Activated T-cell treated with anti-CD3 and anti-CD28 coated beads, Interleukin-2, amount 50 U/mL, for 72 hours (primary cell): ENCODE results near the gene MRPL18. TPM values are rescaled to one million over a fixed set of nuclear protein-coding genes. Genes with fewer than 3 reads are reported as not detected.

Source experiments
- ATAC-seq, 2 donors: fragments of 150-1000 bp; cut with Tn5 transposase; replicated peaks in 1 of 2; 2 replicates each; pipeline ENCODE4 v1.10.0; 2021; ENCODE audit warnings: moderate library complexity in 2 of 2, mild to moderate bottlenecking in 1 of 2
- DNase-seq, 2 donors: peaks; one replicate each; pipeline ENCODE4 v3.0.0; 2021 to 2022; ENCODE audit warnings: mixed read lengths in 1 of 2
- H3K27ac Mint-ChIP-seq: one replicate; pipeline ENCODE4 v1.8.0; 2022; ENCODE audit warnings: mild to moderate bottlenecking, moderate library complexity, mixed read lengths
- H3K27me3 Mint-ChIP-seq: one replicate; pipeline ENCODE4 v1.8.0; 2022; ENCODE audit warnings: low read depth, mixed read lengths
- H3K36me3 Mint-ChIP-seq, 2 donors: one replicate each; pipeline ENCODE4 v1.8.0; 2022; ENCODE audit warnings: mixed read lengths in 2 of 2, mild to moderate bottlenecking in 1 of 2; ENCODE audit not compliant: insufficient read depth in 2 of 2
- H3K4me1 Mint-ChIP-seq: one replicate; pipeline ENCODE4 v1.8.0; 2022; ENCODE audit warnings: low read depth, mixed read lengths
- H3K4me3 Mint-ChIP-seq, 2 donors: one replicate each; pipeline ENCODE4 v1.8.0; 2022; ENCODE audit warnings: mild to moderate bottlenecking in 2 of 2, mixed read lengths in 2 of 2, moderate library complexity in 2 of 2
- H3K9me3 Mint-ChIP-seq, 2 donors: one replicate each; pipeline ENCODE4 v1.8.0; 2022; ENCODE audit warnings: mixed read lengths in 2 of 2
- total RNA-seq, 2 donors: library from RNA; stranded (reverse); gene quantifications; one replicate each; pipeline ENCODE4 v1.2.3, GENCODE V29; 2022

Gene MRPL18
- total RNA-seq, 2 donors from 2014 or later, result 58.5 to 60.5 TPM

DNA sequence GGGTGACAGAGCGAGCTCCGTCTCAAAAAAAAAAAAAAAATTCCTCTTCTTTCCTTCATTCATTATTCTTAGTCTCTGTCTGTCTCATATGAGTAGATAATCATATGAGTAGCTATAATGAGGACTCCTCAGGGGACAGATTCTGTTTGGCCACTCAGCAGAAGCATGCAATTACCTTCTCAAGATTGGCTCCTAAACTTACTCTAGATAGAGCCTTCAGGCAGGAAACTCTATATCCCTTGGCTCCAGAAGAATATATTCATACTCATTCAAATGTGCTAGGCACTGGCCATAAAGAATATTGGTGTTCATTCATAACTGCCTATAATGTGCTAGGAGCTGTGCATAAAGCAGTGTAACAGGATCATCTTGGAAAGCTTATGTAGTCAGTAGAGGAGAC lies 30.6 kb upstream of the MRPL18 start:
- Mint-ChIP-seq H3K4me3 (peak overlapping the region; percentile 35 to 36), H3K27me3 (no peaks in the 10 kb centered on the region), H3K36me3 (peaks cover 9 to 33% of the 10 kb centered on the region in 2 donors), H3K4me1 (peaks cover 53% of the 10 kb centered on the region), H3K27ac (peak overlapping the region; percentile 3), H3K9me3 (no peaks in the 10 kb centered on the region)
- ATAC-seq, result no peak
- no peak for DNase-seq

DNA sequence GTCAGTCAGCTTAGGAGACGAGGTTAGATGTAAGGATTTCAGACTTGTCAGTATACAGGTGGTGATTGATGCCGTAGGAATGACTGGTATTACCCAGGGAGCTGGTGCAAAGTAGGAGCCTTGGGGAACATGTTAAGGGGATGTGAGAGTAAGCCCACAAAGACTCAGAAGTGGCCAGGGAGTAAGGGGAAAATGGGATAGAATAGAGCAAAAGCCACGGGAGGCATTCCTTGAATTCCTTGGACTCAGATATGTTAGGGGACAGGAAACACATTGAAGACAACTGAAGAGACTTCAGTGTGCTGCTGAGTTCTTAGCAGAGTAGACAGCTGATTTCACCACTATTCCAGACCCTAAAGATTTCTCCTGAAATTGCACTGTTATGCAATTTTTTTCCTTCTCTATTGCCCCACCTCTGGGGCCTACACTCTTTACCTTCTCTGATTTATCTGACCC lies 29.6 kb upstream of the MRPL18 start:
- peaks cover 9 to 28% of the 10 kb centered on the region in 2 donors for H3K36me3 Mint-ChIP-seq
- H3K27me3 Mint-ChIP-seq, result no peaks in the 10 kb centered on the region
- H3K9me3 Mint-ChIP-seq, result no peaks in the 10 kb centered on the region
- ATAC-seq (no peak), DNase-seq (no peak)
- peak overlapping the region; percentile 98 for H3K27ac Mint-ChIP-seq
- peaks cover 49% of the 10 kb centered on the region for H3K4me1 Mint-ChIP-seq
- peak overlapping the region; percentile 95 to 96 for H3K4me3 Mint-ChIP-seq

DNA sequence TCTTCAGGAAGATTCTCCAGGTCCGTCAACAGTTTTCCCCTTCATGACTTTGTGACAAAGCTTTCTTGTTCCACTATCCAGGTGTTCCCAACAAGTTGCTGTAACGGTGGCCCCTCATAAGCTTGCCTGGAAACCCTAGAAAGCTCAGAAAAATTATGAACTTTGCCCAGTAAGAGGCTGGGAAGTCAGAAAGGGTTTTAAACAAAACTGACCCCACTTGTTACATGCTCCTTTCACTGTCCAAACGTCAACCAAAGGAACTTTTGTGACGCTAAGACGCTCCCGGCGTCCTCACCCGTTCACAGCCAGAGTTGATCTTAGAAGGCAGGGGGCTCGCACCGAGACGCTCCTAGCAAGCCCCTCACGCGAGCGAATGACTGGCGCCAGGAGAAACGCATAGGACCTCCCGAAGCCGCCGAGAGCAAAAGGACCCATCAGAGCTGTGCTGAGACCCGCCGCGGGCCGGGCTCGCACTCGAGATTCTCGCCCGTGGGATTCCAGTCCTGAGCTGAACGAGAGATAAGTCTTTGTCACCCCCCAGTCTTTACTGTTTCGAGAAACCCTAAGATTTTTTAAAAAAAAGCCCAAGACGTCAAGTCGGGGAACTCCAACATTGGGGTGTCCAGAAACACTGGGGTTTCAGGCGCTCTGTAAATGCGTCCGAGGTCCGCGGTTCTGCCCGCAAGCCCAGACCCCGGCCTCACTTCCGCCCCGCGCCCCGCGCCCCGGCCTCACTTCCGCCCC lies 29.0 kb upstream of the MRPL18 start:
- H3K27me3 Mint-ChIP-seq, result no peaks in the 10 kb centered on the region
- H3K36me3 Mint-ChIP-seq, result peaks cover 7 to 25% of the 10 kb centered on the region in 2 donors
- peaks cover 52% of the 10 kb centered on the region for H3K4me1 Mint-ChIP-seq
- ATAC-seq (peak in 1 of 2 donors; percentile 1), DNase-seq (no peak)
- peak overlapping the region; percentile 95 to 96 for H3K4me3 Mint-ChIP-seq
- H3K9me3 Mint-ChIP-seq, result no peaks in the 10 kb centered on the region
- H3K27ac Mint-ChIP-seq, result peak overlapping the region; percentile 98

DNA sequence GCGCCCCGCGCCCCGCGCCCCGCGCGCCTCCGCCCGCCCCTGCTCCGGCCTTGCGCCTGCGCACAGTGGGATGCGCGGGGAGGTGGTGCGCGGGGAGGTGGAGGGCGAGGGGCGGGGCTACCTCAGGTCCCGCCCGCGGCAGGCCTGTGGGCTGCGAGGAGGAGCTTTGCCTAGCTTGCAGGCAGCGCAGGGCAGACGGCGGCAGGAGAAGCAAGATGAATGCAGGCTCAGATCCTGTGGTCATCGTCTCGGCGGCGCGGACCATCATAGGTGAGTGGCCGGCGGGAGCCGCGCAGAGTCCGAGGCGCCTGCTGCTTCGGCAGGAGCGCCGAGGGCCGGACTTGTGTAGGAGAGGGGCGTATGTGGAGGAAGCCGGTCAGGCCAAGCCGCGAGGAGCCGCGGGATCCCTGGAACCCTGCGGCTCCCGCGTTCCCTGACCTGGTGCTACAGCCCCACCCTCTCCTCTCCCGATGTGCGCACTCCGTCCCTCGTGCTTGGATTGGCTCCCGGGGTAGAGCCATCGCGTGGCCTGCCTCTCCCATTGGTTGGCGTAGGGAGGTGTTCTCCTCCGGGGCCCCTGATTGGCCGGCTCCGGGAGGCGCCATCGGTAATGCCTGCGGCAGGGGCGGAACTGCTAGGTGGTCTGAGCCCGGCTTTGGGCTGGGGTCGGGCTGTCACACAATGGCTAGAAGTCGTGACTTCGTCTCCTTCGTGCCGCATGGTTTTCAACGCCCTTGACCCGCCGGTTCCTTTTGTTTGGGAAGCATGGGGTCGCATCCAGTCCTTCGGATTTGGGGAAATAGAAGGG lies 28.2 kb upstream of the MRPL18 start, which contains the start of gene ACAT2:
TSS of gene ACAT2 (plus strand) at position 173 of the 808 bp plus-strand sequence. CDS start at position 216, 43 bp downstream.
- Mint-ChIP-seq H3K27me3 (no peaks in the 10 kb centered on the region), H3K36me3 (peaks cover 7 to 27% of the 10 kb centered on the region in 2 donors), H3K4me3 (peak within 1 kb of the TSS; percentile 95 to 96)

DNA sequence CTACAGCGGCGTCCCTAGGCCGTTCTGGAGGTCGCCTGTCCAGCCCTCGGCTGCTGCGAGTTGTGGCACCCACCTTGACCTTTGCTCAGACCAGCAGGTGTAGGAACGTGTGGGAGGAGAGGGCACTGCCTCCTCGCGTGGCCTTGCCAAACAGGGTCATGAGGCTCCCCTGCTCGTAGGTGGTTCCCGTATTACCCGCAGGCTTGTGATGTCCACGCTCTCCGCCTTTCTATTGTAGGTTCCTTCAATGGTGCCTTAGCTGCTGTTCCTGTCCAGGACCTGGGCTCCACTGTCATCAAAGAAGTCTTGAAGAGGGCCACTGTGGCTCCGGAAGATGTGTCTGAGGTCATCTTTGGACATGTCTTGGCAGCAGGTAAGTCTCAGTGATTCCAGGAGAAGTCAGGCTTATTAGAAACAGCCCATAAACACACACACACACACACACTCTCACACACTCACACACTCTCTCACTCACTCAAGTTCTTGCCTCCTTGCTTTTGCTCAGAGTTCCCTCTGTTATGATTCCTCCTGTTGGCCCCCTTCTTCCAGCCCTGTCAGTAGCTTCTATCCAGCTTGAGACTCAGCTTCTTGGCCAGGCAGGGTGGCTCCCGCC lies 27.5 kb upstream of the MRPL18 start:
- H3K36me3 Mint-ChIP-seq, result peaks cover 7 to 22% of the 10 kb centered on the region in 2 donors
- H3K27me3 Mint-ChIP-seq, result no peaks in the 10 kb centered on the region
- ATAC-seq, result no peak
- DNase-seq, result peak; percentile 26 to 29
- H3K4me1 Mint-ChIP-seq, result peaks cover 57% of the 10 kb centered on the region
- peak overlapping the region; percentile 87 to 96 for H3K4me3 Mint-ChIP-seq
- peak overlapping the region; percentile 78 for H3K27ac Mint-ChIP-seq
- no peaks in the 10 kb centered on the region for H3K9me3 Mint-ChIP-seq

More for the DNA sequence above, 28.2 kb upstream of the MRPL18 start, which contains the start of gene ACAT2:
- ATAC-seq, result peak; percentile 95 to 96
- DNase-seq, result peak; percentile 94 to 97
- peaks cover 59% of the 10 kb centered on the region for H3K4me1 Mint-ChIP-seq
- H3K9me3 Mint-ChIP-seq, result no peaks in the 10 kb centered on the region
- peak within 1 kb of the TSS; percentile 98 for H3K27ac Mint-ChIP-seq

DNA sequence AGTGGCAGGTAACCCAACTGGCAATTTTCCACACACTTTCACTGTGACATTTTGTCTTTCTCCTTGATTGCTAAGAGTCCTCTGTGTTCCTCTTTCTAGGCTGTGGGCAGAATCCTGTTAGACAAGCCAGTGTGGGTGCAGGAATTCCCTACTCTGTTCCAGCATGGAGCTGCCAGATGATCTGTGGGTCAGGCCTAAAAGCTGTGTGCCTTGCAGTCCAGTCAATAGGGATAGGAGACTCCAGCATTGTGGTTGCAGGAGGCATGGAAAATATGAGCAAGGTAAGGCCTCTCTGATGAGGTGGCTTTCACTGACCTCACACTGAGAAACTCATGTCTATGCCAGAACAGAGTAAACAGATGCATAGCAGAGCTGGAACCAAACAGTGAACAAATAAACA lies 23.4 kb upstream of the MRPL18 start:
- no peak for ATAC-seq
- Mint-ChIP-seq H3K4me3 (no peak overlapping the region), H3K9me3 (peaks cover 0 to 2% of the 10 kb centered on the region in 2 donors), H3K36me3 (peaks cover 14 to 40% of the 10 kb centered on the region in 2 donors), H3K27ac (peak overlapping the region; percentile 25), H3K4me1 (peaks cover 39% of the 10 kb centered on the region), H3K27me3 (no peaks in the 10 kb centered on the region)
- DNase-seq, result no peak

DNA sequence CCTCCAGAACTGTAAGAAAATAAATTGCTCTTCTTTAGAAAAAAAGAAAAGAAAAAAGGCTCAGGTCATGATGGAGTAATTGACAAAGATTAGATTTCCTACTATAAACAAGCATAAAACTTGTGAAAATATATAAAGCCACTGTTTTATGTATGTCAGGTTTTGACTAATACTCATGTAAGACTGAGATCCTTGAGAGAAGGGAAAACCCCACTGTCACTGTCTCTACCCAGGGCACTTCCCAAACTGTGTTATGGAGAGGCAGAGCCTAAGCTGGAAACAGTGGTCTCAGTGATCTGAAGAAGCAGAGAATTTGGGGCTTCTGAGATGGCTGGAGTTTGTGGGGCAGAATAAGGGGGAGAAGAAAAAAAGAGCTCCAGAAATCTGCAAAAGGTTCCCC lies 20.8 kb upstream of the MRPL18 start:
- ATAC-seq, result peak; percentile 33 to 37
- H3K27ac Mint-ChIP-seq, result peak overlapping the region; percentile 83

DNA sequence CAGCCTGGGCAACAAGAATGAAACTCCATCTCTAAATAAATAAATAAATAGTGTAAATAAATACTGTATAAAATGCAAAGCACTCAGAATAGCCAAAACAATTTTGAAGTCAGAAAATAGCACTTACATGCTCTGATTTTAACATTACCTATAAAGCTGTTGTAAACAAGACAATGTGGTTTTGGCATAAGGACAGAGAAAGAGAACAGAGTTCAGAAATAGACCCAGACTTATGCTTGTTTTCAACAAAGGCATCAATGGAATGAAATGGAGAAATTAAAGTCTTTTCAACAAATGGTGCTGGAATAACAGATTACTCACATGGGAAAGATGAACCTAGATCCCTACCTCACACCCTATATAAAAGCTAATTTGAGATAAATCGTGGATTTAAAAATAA lies 18.1 kb upstream of the MRPL18 start:
- H3K4me3 Mint-ChIP-seq, result no peak overlapping the region
- ATAC-seq (no peak), DNase-seq (no peak)
- peaks cover 12% of the 10 kb centered on the region for H3K4me1 Mint-ChIP-seq
- H3K9me3 Mint-ChIP-seq, result peaks cover 0 to 2% of the 10 kb centered on the region in 2 donors
- H3K27ac Mint-ChIP-seq, result no peak overlapping the region
- H3K27me3 Mint-ChIP-seq, result no peaks in the 10 kb centered on the region
- peaks cover 10 to 39% of the 10 kb centered on the region in 2 donors for H3K36me3 Mint-ChIP-seq

More for the DNA sequence above, 20.8 kb upstream of the MRPL18 start:
- Mint-ChIP-seq H3K36me3 (peaks cover 10 to 40% of the 10 kb centered on the region in 2 donors), H3K27me3 (no peaks in the 10 kb centered on the region), H3K4me1 (peaks cover 27% of the 10 kb centered on the region), H3K4me3 (no peak overlapping the region), H3K9me3 (peaks cover 0 to 2% of the 10 kb centered on the region in 2 donors)
- no peak for DNase-seq

DNA sequence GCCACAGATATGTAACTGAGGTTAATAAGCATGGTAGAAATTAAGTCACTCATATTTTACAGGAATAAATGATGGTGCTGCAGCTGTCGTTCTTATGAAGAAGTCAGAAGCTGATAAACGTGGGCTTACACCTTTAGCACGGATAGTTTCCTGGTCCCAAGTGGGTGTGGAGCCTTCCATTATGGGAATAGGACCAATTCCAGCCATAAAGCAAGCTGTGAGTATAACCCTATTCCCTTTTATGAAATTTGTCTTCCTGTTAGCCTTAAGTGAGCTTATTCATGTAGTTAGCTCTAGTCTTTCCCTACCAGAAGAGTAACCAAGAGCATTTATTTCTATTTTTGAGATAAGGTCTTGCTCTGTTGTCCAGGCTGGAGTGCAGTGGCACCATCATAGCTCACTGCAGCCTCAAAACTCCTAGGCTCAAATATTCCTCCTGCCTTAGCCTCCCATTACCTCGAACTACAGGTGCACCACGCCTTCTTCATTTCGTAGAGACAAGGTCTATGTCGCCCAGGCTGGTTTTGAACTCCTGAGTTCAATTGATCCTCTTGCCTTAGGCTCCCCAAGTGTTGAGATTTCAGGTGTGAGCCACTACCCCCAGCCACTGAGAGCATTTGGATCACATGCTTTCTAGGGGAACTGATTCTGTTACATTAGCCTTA lies 12.9 kb upstream of the MRPL18 start:
- DNase-seq (no peak), ATAC-seq (peak in 1 of 2 donors; percentile 4)
- H3K9me3 Mint-ChIP-seq, result no peaks in the 10 kb centered on the region
- H3K4me3 Mint-ChIP-seq, result no peak overlapping the region
- no peaks in the 10 kb centered on the region for H3K27me3 Mint-ChIP-seq
- peak overlapping the region; percentile 83 for H3K27ac Mint-ChIP-seq
- peaks cover 15% of the 10 kb centered on the region for H3K4me1 Mint-ChIP-seq
- H3K36me3 Mint-ChIP-seq, result peaks cover 13 to 36% of the 10 kb centered on the region in 2 donors

DNA sequence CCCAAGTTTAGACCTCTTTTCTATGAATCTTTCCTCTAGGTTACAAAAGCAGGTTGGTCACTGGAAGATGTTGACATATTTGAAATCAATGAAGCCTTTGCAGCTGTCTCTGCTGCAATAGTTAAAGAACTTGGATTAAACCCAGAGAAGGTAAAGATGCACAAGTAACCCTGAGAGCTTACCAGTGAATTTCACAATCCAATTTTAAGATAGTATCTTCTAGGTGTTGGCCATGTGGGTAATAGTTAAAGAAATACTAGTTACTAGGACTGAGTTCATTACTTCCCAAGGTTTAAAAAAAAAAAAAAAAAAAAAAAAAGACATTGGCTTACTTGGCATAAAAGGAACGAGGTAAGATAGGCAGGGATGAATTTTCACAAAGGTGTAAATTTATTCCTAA lies 12.1 kb upstream of the MRPL18 start:
- Mint-ChIP-seq H3K4me3 (no peak overlapping the region), H3K4me1 (peaks cover 22% of the 10 kb centered on the region), H3K36me3 (peaks cover 16 to 41% of the 10 kb centered on the region in 2 donors), H3K9me3 (no peaks in the 10 kb centered on the region), H3K27ac (peak overlapping the region; percentile 70), H3K27me3 (no peaks in the 10 kb centered on the region)
- no peak for ATAC-seq
- DNase-seq, result no peak

DNA sequence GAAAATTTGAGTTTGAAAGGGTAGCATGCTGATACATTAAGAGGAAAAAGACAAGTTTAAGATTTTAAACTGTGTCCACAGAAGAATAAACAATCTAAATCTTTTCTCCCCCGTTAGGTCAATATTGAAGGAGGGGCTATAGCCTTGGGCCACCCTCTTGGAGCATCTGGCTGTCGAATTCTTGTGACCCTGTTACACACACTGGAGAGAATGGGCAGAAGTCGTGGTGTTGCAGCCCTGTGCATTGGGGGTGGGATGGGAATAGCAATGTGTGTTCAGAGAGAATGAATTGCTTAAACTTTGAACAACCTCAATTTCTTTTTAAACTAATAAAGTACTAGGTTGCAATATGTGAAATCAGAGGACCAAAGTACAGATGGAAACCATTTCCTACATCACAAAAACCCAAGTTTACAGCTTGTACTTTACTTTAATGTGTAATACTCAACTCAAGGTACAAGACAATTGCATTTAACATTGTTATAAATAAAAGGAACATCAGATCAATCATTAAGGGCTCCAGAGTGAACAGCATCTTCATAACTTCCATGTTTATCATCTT lies 11.6 kb upstream of the MRPL18 start:
- H3K4me3 Mint-ChIP-seq, result no peak overlapping the region
- H3K27ac Mint-ChIP-seq, result peak overlapping the region; percentile 70
- DNase-seq, result no peak
- H3K27me3 Mint-ChIP-seq, result no peaks in the 10 kb centered on the region
- ATAC-seq, result no peak
- peaks cover 16 to 41% of the 10 kb centered on the region in 2 donors for H3K36me3 Mint-ChIP-seq
- no peaks in the 10 kb centered on the region for H3K9me3 Mint-ChIP-seq
- peaks cover 27% of the 10 kb centered on the region for H3K4me1 Mint-ChIP-seq

DNA sequence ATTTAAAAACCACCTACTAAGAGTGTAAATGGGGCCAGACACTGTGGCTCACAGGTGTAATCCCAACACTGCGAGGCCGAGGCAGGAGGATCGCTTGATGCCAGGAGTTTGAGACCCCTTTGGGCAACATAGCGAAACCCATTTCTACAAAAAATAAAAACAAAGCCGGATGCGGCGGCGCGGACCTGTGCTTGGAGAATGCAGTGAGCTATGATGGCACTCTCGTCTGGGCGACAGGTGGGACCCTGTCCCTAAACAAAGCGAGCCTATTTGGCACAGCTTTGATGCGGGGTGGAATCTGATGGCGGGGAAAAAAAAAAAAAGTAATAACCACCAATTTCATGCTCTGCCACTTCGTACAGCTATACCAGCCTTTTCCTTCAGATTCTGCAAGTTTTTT lies 2.0 kb upstream of the MRPL18 start:
- Mint-ChIP-seq H3K27me3 (no peaks in the 10 kb centered on the region), H3K4me3 (peak overlapping the region; percentile 96 to 100), H3K4me1 (peaks cover 71% of the 10 kb centered on the region), H3K27ac (peak overlapping the region; percentile 97), H3K9me3 (no peaks in the 10 kb centered on the region), H3K36me3 (peaks cover 11 to 40% of the 10 kb centered on the region in 2 donors)
- ATAC-seq (no peak), DNase-seq (peak in 1 of 2 donors; percentile 33)
